ENCODE data around the gene IQGAP2. TPM values are rescaled to one million over a fixed set of nuclear protein-coding genes. Genes with fewer than 3 reads are reported as not detected.

The IQGAP2 gene
- polyA plus RNA-seq, 1 experiment: 0.63 TPM

- no peak for TF ChIP-seq CTCF (IDR thresholded peaks at IDR 0.05; ENCODE audit: low read depth, low read length)
- ChIA-PET CTCF (interaction anchor here (0.8 kb wide), 1 partner anchor 11 kb away, joined by 3 read pairs; no protein-coding TSS in a partner anchor), POLR2A (no interaction called here)
- no peak overlapping the region for H3K27ac ChIP-seq (ENCODE audit: low read depth, low read length)
- no peak overlapping the region for H3K4me3 ChIP-seq (ENCODE audit: low read depth, low read length)
- H3K9me3 ChIP-seq (ENCODE audit: control insufficient read depth, insufficient read depth, low read length): no peaks in the 10 kb centered on the region
- H3K27me3 ChIP-seq (ENCODE audit: control insufficient read depth, insufficient read depth, low read length): no peaks in the 10 kb centered on the region
- no peak for DNase-seq (ENCODE audit: low read depth, low spot score)
Observed at GRCh38 chr5:76754668-76755078, 351.6 kb downstream of the IQGAP2 start.

GRCh38 chr5:76755779-76756637 lies 352.9 kb downstream of the IQGAP2 start:
- ChIA-PET CTCF (interaction anchor here (1.0 to 5.0 kb wide), 2 partner anchors 16 to 18 kb away, joined by 3 to 15 read pairs; no protein-coding TSS in a partner anchor), POLR2A (no interaction called here)
- no peak for DNase-seq (ENCODE audit: low read depth, low spot score)
- Histone ChIP-seq H3K27ac (ENCODE audit: low read depth, low read length) (no peak overlapping the region), H3K9me3 (ENCODE audit: control insufficient read depth, insufficient read depth, low read length) (no peaks in the 10 kb centered on the region), H3K4me3 (ENCODE audit: low read depth, low read length) (no peak overlapping the region), H3K27me3 (ENCODE audit: control insufficient read depth, insufficient read depth, low read length) (no peaks in the 10 kb centered on the region)
- TF ChIP-seq CTCF (IDR thresholded peaks at IDR 0.05; ENCODE audit: low read depth, low read length): no peak

GRCh38 chr5:76757049-76757448 lies 354.0 kb downstream of the IQGAP2 start:
- DNase-seq (ENCODE audit: low read depth, low spot score): no peak
- no peak for TF ChIP-seq CTCF (IDR thresholded peaks at IDR 0.05; ENCODE audit: low read depth, low read length)
- ChIA-PET POLR2A (no interaction called here), CTCF (interaction anchor here (5.0 kb wide), 1 partner anchor 17 kb away, joined by 15 read pairs; no protein-coding TSS in a partner anchor)
- no peaks in the 10 kb centered on the region for H3K27me3 ChIP-seq (ENCODE audit: control insufficient read depth, insufficient read depth, low read length)
- no peak overlapping the region for H3K27ac ChIP-seq (ENCODE audit: low read depth, low read length)
- no peak overlapping the region for H3K4me3 ChIP-seq (ENCODE audit: low read depth, low read length)
- no peaks in the 10 kb centered on the region for H3K9me3 ChIP-seq (ENCODE audit: control insufficient read depth, insufficient read depth, low read length)

Small RNA genes lying within 50 kb of the gene (small RNA-seq; reads per million reads assigned to genes)
- gene RF02154 (ENCODE audit: insufficient read length, low read depth) (not detected), gene RF02155 (ENCODE audit: insufficient read length, low read depth) (not detected)

Other genes starting within 250 kb of the IQGAP2 start
- gene F2RL2, start 220.1 kb downstream of the IQGAP2 start, polyA plus RNA-seq (2011; rRNA removed): 83.1 and 89.6 TPM in 2 replicates